GM19035 (cell line): Measurements from ENCODE around the gene TULP1.
A peak's percentile ranks its signal among the peaks of the same experiment; 100 is the strongest.

ENCODE experiments used
- ATAC-seq: cut with Tn5 transposase; IDR thresholded peaks from one replicate; pipeline ENCODE4 v1.9.1; 2021; ENCODE audit not compliant: unreplicated experiment

TULP1 gene

DNA sequence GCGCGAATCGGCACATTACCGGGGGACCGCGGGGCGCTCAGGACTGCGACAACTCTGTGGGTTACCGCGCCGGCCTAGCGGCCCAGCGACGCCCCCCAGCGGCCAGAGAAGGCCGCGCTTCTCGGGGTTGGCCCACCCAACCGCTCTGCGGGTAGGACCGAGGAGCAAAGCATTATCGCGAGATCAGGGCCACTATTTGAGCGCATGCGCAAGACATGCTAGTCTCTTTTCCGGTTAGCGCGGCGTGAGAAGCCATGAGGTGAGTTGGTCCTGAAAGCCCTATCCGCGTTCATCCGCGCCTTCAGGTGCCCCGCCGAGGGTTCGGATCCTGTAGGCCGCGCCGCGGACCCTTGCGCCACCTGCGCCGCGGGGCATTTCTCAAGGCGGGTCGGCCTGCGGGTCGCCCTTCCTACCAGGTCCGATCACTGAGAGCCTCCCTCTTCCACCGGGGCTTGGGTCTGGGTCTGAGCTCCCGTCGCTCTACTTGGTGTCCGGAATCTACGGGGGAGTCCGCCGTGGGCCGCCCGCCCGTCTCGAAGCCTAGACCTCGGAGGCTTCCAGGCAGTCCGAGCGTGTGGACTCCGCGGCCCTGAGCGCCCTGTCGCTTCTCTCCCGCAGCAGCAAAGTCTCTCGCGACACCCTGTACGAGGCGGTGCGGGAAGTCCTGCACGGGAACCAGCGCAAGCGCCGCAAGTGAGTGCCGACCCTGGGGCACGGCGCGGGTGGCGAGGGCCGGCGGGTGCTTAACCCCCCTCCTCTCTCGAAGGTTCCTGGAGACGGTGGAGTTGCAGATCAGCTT is 44.3 kb downstream of the TULP1 start, which contains the start of gene RPL10A:
Gene RPL10A, plus strand, starts transcription at position 221 of the 799 bp plus-strand sequence. Its CDS starts 34 bp downstream, at position 255.
- peak; percentile 71 for ATAC-seq

DNA sequence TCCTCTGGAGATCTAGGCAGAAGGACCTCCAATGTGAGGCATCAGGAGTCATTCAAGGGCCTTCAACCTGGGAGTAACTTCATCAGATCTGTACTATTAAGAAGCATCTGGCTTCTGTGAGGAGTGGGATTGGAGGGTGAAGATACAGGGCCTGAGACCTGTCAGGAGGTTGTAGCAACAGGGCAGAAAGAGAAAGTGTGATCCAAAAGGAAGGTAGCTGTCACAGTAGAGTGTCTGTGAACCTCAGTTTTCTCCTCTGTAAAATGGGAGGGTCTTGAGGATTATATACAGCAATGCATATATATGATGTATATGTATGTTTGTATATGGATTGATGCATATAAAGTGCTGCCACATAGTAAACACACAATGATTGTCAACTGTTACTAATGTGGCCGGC is 47.0 kb downstream of the TULP1 start:
- no peak for ATAC-seq

DNA sequence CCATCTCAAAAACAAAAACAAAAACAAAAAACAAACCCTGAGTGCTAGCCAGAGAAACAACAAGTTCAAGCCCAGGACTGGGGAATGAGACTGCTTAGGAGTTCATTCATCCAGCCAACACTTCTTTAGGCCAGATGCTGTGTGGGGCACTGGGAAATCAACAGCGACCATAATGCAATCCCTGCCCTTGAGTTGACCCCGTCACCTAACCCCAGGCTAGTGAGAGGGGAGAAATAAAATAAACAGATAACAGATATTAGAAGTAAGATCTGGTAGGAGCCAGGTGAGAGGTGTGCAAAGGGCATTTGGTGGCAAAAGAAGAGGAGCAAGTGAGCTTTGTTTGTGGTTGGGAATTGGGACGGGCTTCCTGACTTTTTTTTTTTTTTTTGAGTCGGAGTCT is 49.4 kb downstream of the TULP1 start:
- ATAC-seq, result no peak

DNA sequence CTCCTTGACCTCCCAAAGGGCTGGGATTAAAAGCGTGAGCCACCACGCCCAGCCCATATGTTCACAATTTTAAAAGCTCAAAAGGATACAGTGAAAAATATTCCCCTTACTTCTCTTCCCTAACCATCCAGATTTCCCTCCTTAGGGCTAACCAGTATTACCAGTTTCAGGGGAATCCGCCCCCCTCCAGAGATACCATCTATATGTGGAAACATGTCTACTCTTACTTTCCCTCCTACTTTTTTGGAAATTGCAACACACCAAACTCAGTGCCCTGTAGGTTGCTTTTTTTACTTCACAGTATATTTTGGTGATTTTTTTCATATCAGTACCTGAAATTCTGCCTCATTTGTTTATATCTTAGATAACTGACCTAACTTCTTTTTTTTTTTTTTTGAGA is 51.4 kb downstream of the TULP1 start:
- no peak for ATAC-seq

- no peak for ATAC-seq
Measured at GRCh38 chr6:35457907-35458306, 54.8 kb downstream of the TULP1 start.

DNA sequence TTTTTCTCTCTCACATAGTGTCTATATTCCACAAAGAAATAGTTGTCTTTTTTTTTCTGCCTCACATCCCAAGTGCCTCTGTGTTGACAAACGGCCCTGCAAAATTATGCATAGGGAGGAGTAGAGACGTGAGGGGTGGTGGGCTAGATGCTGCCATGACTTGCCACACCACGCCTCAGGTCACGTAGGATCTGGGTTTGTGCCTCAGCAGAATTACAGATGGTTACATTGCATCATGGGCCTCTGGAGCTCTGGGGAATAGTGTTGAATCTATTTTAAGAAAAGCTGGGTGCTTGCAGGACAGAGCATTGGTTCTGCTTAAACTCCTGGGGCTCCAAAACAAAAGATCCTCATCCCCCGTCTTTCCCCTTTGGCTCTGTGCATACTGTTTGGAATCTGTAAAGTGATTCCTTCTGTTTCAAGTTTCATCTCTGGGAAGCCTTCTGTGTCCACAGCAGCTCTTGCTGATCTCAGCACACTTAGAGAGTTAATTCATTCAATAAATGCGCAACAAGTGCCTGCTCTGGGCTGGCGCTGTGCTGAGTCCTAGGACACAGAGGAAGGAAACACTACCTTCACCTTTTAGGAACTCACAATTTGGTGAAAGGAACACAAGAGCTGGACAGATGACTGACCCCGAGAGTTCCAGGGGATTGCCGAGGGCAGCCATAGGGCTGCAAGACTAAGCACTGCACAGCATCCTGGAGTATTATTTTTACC is 58.1 kb downstream of the TULP1 start:
- no peak for ATAC-seq

GRCh38 chr6:35453236-35453635 is 59.5 kb downstream of the TULP1 start:
- no peak for ATAC-seq

- ATAC-seq, result peak; percentile 95
Measured at GRCh38 chr6:35452183-35453090, 60.3 kb downstream of the TULP1 start, which contains the start of gene FANCE. FANCE (plus strand) TSS chr6:35452338; CDS start chr6:35452546, 208 bp downstream.

GRCh38 chr6:35451354-35452182 is 61.1 kb downstream of the TULP1 start:
- ATAC-seq, result no peak

DNA sequence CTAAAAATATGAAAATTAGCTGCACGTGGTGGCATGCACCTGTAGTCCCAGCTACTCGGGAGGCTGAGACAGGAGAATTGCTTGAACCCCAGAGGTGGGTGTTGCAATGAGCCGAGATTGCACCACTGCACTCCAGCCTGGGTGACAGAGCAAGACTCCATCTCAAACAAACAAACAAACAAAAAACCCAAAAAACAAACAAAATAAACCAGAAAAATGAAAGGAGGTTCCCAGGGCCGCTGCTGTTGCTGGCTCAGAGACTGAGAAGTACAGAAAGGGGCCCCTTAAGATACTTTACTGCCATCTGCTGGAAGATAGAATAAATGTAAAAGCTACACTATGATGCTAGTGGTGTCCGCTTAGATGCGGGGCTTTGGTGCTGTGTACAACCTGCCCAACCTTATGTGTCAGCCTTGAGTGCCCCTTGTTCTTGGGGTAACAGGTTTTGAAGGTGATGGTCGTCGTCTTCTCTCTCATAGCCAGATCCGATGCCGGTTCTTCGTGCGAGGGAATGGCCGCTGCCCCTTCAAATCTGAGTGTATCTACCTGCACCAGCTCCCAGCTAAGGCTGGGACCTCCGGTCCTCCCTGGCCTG is 63.3 kb downstream of the TULP1 start:
- ATAC-seq, result no peak

- ATAC-seq, result no peak
Measured at GRCh38 chr6:35448191-35448590, 64.5 kb downstream of the TULP1 start.
